OCI-LY1 (cell line): ENCODE data around the gene EGFL8.
"Not testable (repeated sequence)": the region's sequence is repeated elsewhere in the genome, so short reads cannot be mapped to it uniquely, and the experiment has no call there.

Experiments
- CTCF ChIP-seq: fragments of 200-600 bp; sonication (generic), shearing (Covaris generic); IDR thresholded peaks from 2 replicates; pipeline ENCODE4 v1.5.1; 2017; ENCODE audit warnings: mild to moderate bottlenecking, antibody characterized with exemption, low read length, moderate library complexity, mixed read lengths
- EZH2 ChIP-seq: fragments of 200-600 bp; sonication (generic), shearing (Covaris generic); IDR thresholded peaks from 2 replicates; pipeline ENCODE4 v1.8.0; 2017; ENCODE audit warnings: borderline replicate concordance, mixed run types, mild to moderate bottlenecking, antibody characterized with exemption, low read length, moderate library complexity, mixed read lengths

- not testable (repeated sequence) for TF ChIP-seq EZH2, CTCF
These were observed 28.7 kb downstream of the EGFL8 start for GRCh38 chr6:32193096-32193495.
